Large intestine (tissue), 3 donors: ENCODE measurements around the gene SLC35G2. TPM values are rescaled to one million over a fixed set of nuclear protein-coding genes. Genes with fewer than 3 reads are reported as not detected.
"Not testable (repeated sequence)": the region's sequence is repeated elsewhere in the genome, so short reads cannot be mapped to it uniquely, and the experiment has no call there.

Experiments used
- DNase-seq, 2 donors: peaks; one replicate each; pipeline versions ENCODE4 v3.0.0 to v3.0.0-alpha.2; 2013
- H3K27ac ChIP-seq: one replicate; pipeline ENCODE4 v1.5.1; 2013; ENCODE audit warnings: low read length
- H3K27me3 ChIP-seq: 2 replicates; pipeline ENCODE4 v1.6.1; 2013; ENCODE audit warnings: low read length; ENCODE audit not compliant: control insufficient read depth, insufficient read depth
- H3K36me3 ChIP-seq: 2 replicates; pipeline ENCODE4 v1.6.1; 2013; ENCODE audit warnings: low read length; ENCODE audit not compliant: control insufficient read depth, insufficient read depth
- H3K4me1 ChIP-seq: one replicate; pipeline ENCODE4 v1.6.1; 2013; ENCODE audit warnings: low read length; ENCODE audit not compliant: control insufficient read depth, insufficient read depth
- H3K4me3 ChIP-seq: one replicate; pipeline ENCODE4 v1.5.1; 2013; ENCODE audit warnings: low read length
- H3K9me3 ChIP-seq: one replicate; pipeline ENCODE4 v1.6.1; 2013; ENCODE audit warnings: mild to moderate bottlenecking, low read depth, low read length, moderate library complexity; ENCODE audit not compliant: control insufficient read depth
- WGBS: methylation state at CpG from one replicate; pipeline ENCODE4 v1.1.5; 2013; ENCODE audit warnings: low lambda C conversion rate; ENCODE audit not compliant: insufficient coverage; 5-methylcytosine and 5-hydroxymethylcytosine counted together
- polyA plus RNA-seq: library from polyadenylated mRNA; unstranded; fragments of 120-200 nt; gene quantifications from one replicate; pipeline ENCODE4 v1.2.1, GENCODE V29; 2013

SLC35G2 gene
- polyA plus RNA-seq, 1 donor, result 3.4 TPM

- no peak overlapping the region for H3K4me3 ChIP-seq
- no peak for DNase-seq
- no peak overlapping the region for H3K27ac ChIP-seq
Observed at GRCh38 chr3:136856665-136857064, 37.7 kb downstream of the SLC35G2 start.

GRCh38 chr3:136858381-136858780 is 39.5 kb downstream of the SLC35G2 start:
- H3K4me3 ChIP-seq, result no peak overlapping the region
- no peak overlapping the region for H3K27ac ChIP-seq
- no peaks in the 10 kb centered on the region for H3K9me3 ChIP-seq
- H3K36me3 ChIP-seq, result no peaks in the 10 kb centered on the region
- no peak for DNase-seq
- H3K4me1 ChIP-seq, result no peaks in the 10 kb centered on the region
- no peaks in the 10 kb centered on the region for H3K27me3 ChIP-seq

More at GRCh38 chr3:136856665-136857064, 37.7 kb downstream of the SLC35G2 start:
- H3K36me3 ChIP-seq, result no peaks in the 10 kb centered on the region
- H3K27me3 ChIP-seq, result no peaks in the 10 kb centered on the region
- no peaks in the 10 kb centered on the region for H3K4me1 ChIP-seq
- no peaks in the 10 kb centered on the region for H3K9me3 ChIP-seq

- no peak for DNase-seq
- 40% methylated on average over 1 of the region's 4 CpGs for WGBS
- Histone ChIP-seq H3K36me3 (no peaks in the 10 kb centered on the region), H3K4me3 (no peak overlapping the region), H3K27me3 (no peaks in the 10 kb centered on the region), H3K27ac (no peak overlapping the region), H3K4me1 (no peaks in the 10 kb centered on the region), H3K9me3 (no peaks in the 10 kb centered on the region)
Observed at GRCh38 chr3:136860541-136860940, 41.6 kb downstream of the SLC35G2 start.

GRCh38 chr3:136861890-136862616 is 43.1 kb downstream of the SLC35G2 start, which contains the start of gene NCK1:
TSS of gene NCK1 (plus strand) at chr3:136862208. CDS start at chr3:136928002, 65,794 bp downstream.
- no peaks in the 10 kb centered on the region for H3K36me3 ChIP-seq
- H3K9me3 ChIP-seq, result no peaks in the 10 kb centered on the region
- DNase-seq, result peak; percentile 97 to 99
- no CpG with 5 or more reads among the region's 67 CpGs for WGBS
- peak within 1 kb of the TSS; percentile 99 for H3K27ac ChIP-seq
- no peaks in the 10 kb centered on the region for H3K4me1 ChIP-seq
- no peaks in the 10 kb centered on the region for H3K27me3 ChIP-seq
- H3K4me3 ChIP-seq, result peak within 1 kb of the TSS; percentile 95

GRCh38 chr3:136862617-136863322 is 43.8 kb downstream of the SLC35G2 start:
- Histone ChIP-seq H3K4me3 (peak overlapping the region; percentile 95), H3K4me1 (no peaks in the 10 kb centered on the region), H3K36me3 (no peaks in the 10 kb centered on the region), H3K9me3 (no peaks in the 10 kb centered on the region), H3K27ac (peak overlapping the region; percentile 99), H3K27me3 (no peaks in the 10 kb centered on the region)
- no CpG with 5 or more reads among the region's 39 CpGs for WGBS
- peak; percentile 40 to 79 for DNase-seq

- Histone ChIP-seq H3K4me1 (no peaks in the 10 kb centered on the region), H3K27me3 (no peaks in the 10 kb centered on the region), H3K4me3 (no peak overlapping the region), H3K36me3 (peaks cover 17% of the 10 kb centered on the region), H3K27ac (no peak overlapping the region), H3K9me3 (peaks cover 10% of the 10 kb centered on the region)
- 100% methylated on average over 3 of the region's 9 CpGs for WGBS
- DNase-seq, result no peak
Observed at GRCh38 chr3:136869282-136869681, 50.4 kb downstream of the SLC35G2 start.

GRCh38 chr3:136872258-136872657 is 53.3 kb downstream of the SLC35G2 start:
- not testable (repeated sequence) for H3K27ac ChIP-seq

GRCh38 chr3:136879510-136879909 is 60.6 kb downstream of the SLC35G2 start:
- H3K27ac ChIP-seq, H3K4me1 ChIP-seq, H3K9me3 ChIP-seq, DNase-seq, H3K4me3 ChIP-seq, H3K27me3 ChIP-seq, H3K36me3 ChIP-seq: not testable (repeated sequence)
- no CpG with 5 or more reads among the region's 2 CpGs for WGBS

More at GRCh38 chr3:136872258-136872657, 53.3 kb downstream of the SLC35G2 start:
- not testable (repeated sequence) for H3K4me3 ChIP-seq, H3K4me1 ChIP-seq, H3K27me3 ChIP-seq, DNase-seq
- WGBS, result 100% methylated on average over 2 of the region's 3 CpGs
- peaks cover 14% of the 10 kb centered on the region for H3K9me3 ChIP-seq
- peaks cover 19% of the 10 kb centered on the region for H3K36me3 ChIP-seq

- Histone ChIP-seq H3K4me1 (no peaks in the 10 kb centered on the region), H3K27me3 (no peaks in the 10 kb centered on the region), H3K9me3 (no peaks in the 10 kb centered on the region), H3K27ac (no peak overlapping the region), H3K4me3 (no peak overlapping the region), H3K36me3 (no peaks in the 10 kb centered on the region)
- DNase-seq, result no peak
- WGBS, result no CpG with 5 or more reads among the region's 1 CpG
Observed at GRCh38 chr3:136882571-136882970, 63.6 kb downstream of the SLC35G2 start.

- no peaks in the 10 kb centered on the region for H3K4me1 ChIP-seq
- H3K9me3 ChIP-seq, result no peaks in the 10 kb centered on the region
- 80% methylated on average over 1 of the region's 9 CpGs for WGBS
- no peaks in the 10 kb centered on the region for H3K27me3 ChIP-seq
- H3K36me3 ChIP-seq, result no peaks in the 10 kb centered on the region
- no peak for DNase-seq
- no peak overlapping the region for H3K4me3 ChIP-seq
- no peak overlapping the region for H3K27ac ChIP-seq
Observed at GRCh38 chr3:136883967-136884720, 65.2 kb downstream of the SLC35G2 start.
